Mesothelial cell of epicardium (in vitro differentiated cells): ENCODE measurements around the gene CDH13. TPM values are rescaled to one million over a fixed set of nuclear protein-coding genes. Genes with fewer than 3 reads are reported as not detected.

Experiments
- DNase-seq, 2 experiments: peaks; one replicate each; pipeline ENCODE4 v3.0.0; 2021; ENCODE audit warnings: low spot score in 2 of 2; ENCODE audit not compliant: unreplicated experiment in 2 of 2
- H3K27ac Mint-ChIP-seq: 2 replicates; pipeline ENCODE4 v1.8.0; 2021; ENCODE audit warnings: mixed read lengths
- H3K27me3 Mint-ChIP-seq: 2 replicates; pipeline ENCODE4 v1.8.0; 2021; ENCODE audit warnings: low read depth, mixed read lengths
- H3K36me3 Mint-ChIP-seq: 2 replicates; pipeline ENCODE4 v1.8.0; 2021; ENCODE audit warnings: mixed read lengths
- H3K4me1 Mint-ChIP-seq: 2 replicates; pipeline ENCODE4 v1.8.0; 2021; ENCODE audit warnings: mixed read lengths
- H3K4me3 Mint-ChIP-seq: 2 replicates; pipeline ENCODE4 v1.8.0; 2021; ENCODE audit warnings: mild to moderate bottlenecking, moderate library complexity, mixed read lengths
- H3K9me3 Mint-ChIP-seq: 2 replicates; pipeline ENCODE4 v1.8.0; 2021; ENCODE audit warnings: mixed read lengths
- total RNA-seq: library from RNA; stranded (reverse); gene quantifications from 3 replicates; pipeline ENCODE4 v1.2.1, GENCODE V29; 2021
- TF ChIP-seq, protein P1 (sequence below): fragments of 200-600 bp; sonication (generic); IDR thresholded peaks from one replicate; pipeline ENCODE4 v1.5.0; 2021; ENCODE audit warnings: antibody characterized with exemption; ENCODE audit not compliant: unreplicated experiment

CDH13 gene
- total RNA-seq, 1 donor from 2014 or later: 0.80 TPM

DNA sequence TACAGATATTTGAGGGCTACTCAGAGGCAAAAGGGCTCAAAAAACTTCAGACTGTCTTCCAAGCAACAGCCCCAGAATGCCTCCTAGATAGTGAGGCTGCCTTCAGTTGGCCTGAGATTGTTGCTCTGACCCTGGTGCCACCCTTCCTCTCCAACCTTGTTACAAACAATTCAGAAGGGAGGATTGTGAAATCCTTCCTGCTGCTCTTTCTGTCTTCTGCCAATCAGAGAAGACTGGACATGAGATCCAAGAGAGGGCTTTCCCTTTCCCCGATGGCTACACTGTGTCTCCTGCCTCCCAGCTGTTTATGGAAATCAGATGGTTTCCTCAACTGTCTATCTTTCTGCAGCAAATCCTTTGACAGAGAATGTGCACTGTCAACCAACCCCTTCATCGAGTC, 419.9 kb downstream of the CDH13 start:
- H3K27me3 Mint-ChIP-seq: no peaks in the 10 kb centered on the region
- TF ChIP-seq, protein P1, sequence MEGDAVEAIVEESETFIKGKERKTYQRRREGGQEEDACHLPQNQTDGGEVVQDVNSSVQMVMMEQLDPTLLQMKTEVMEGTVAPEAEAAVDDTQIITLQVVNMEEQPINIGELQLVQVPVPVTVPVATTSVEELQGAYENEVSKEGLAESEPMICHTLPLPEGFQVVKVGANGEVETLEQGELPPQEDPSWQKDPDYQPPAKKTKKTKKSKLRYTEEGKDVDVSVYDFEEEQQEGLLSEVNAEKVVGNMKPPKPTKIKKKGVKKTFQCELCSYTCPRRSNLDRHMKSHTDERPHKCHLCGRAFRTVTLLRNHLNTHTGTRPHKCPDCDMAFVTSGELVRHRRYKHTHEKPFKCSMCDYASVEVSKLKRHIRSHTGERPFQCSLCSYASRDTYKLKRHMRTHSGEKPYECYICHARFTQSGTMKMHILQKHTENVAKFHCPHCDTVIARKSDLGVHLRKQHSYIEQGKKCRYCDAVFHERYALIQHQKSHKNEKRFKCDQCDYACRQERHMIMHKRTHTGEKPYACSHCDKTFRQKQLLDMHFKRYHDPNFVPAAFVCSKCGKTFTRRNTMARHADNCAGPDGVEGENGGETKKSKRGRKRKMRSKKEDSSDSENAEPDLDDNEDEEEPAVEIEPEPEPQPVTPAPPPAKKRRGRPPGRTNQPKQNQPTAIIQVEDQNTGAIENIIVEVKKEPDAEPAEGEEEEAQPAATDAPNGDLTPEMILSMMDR: no peak
- no peak for DNase-seq

DNA sequence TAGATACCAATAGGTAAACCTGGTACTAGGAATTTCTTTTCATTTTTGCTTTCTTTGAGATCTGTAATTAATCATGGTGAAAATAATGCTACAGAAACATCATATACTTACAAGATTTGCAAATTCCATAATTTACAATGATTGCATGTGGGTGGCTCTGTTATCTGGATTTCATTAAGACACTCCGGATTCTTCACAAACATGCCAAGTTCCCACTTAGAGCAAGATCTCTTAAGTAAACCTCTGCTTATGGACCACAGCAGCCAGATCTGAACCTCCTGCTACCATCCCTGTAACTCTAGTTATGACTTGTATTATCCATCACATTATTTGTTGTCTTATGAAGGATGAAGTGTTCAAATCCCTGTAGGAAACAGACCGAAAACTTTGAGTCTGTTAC, 424.7 kb downstream of the CDH13 start:
- peaks cover 11% of the 10 kb centered on the region for H3K9me3 Mint-ChIP-seq
- H3K4me3 Mint-ChIP-seq: no peak overlapping the region
- no peaks in the 10 kb centered on the region for H3K27me3 Mint-ChIP-seq
- H3K27ac Mint-ChIP-seq: no peak overlapping the region
- no peaks in the 10 kb centered on the region for H3K36me3 Mint-ChIP-seq
- DNase-seq: no peak
- TF ChIP-seq, protein P1: no peak
- H3K4me1 Mint-ChIP-seq: no peaks in the 10 kb centered on the region

More for the DNA sequence above, 419.9 kb downstream of the CDH13 start:
- Mint-ChIP-seq H3K4me1 (no peaks in the 10 kb centered on the region), H3K9me3 (peaks cover 11% of the 10 kb centered on the region), H3K27ac (no peak overlapping the region), H3K4me3 (no peak overlapping the region), H3K36me3 (no peaks in the 10 kb centered on the region)

GRCh38 chr16:83054283-83054682, 427.5 kb downstream of the CDH13 start:
- TF ChIP-seq, protein P1: no peak
- no peak overlapping the region for H3K27ac Mint-ChIP-seq
- peaks cover 11% of the 10 kb centered on the region for H3K9me3 Mint-ChIP-seq
- no peak overlapping the region for H3K4me3 Mint-ChIP-seq
- DNase-seq: no peak
- H3K4me1 Mint-ChIP-seq: no peaks in the 10 kb centered on the region
- H3K27me3 Mint-ChIP-seq: no peaks in the 10 kb centered on the region
- H3K36me3 Mint-ChIP-seq: no peaks in the 10 kb centered on the region

GRCh38 chr16:83058376-83058775, 431.6 kb downstream of the CDH13 start:
- Mint-ChIP-seq H3K4me1 (no peaks in the 10 kb centered on the region), H3K27ac (no peak overlapping the region), H3K9me3 (peaks cover 3% of the 10 kb centered on the region), H3K27me3 (no peaks in the 10 kb centered on the region), H3K4me3 (no peak overlapping the region), H3K36me3 (no peaks in the 10 kb centered on the region)
- DNase-seq: no peak
- TF ChIP-seq, protein P1: no peak

GRCh38 chr16:83059237-83059636, 432.5 kb downstream of the CDH13 start:
- H3K4me3 Mint-ChIP-seq: no peak overlapping the region
- no peaks in the 10 kb centered on the region for H3K4me1 Mint-ChIP-seq
- H3K27ac Mint-ChIP-seq: no peak overlapping the region
- no peaks in the 10 kb centered on the region for H3K36me3 Mint-ChIP-seq
- no peaks in the 10 kb centered on the region for H3K27me3 Mint-ChIP-seq
- no peak for DNase-seq
- H3K9me3 Mint-ChIP-seq: peaks cover 3% of the 10 kb centered on the region
- TF ChIP-seq, protein P1: no peak

DNA sequence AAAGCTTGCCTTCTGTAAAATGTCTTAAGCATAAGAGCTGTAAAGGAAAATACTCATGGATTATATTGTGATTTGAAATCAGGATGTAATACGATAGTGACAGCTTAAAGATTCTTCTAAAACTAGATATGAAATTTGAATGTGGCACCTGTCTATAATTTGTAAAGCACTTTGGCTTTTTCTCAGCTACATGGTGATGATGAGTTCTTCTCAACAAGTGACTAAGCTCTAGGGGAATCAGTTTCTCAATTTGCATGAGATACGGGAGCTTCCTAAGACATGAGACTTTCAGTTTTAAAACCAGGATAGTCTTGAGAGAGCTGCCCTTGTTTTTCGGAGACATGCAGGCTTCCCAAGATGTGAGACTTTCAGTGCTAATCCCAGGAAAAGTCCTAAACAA, 439.2 kb downstream of the CDH13 start:
- H3K27me3 Mint-ChIP-seq: no peaks in the 10 kb centered on the region
- DNase-seq: no peak
- H3K36me3 Mint-ChIP-seq: no peaks in the 10 kb centered on the region
- H3K4me1 Mint-ChIP-seq: no peaks in the 10 kb centered on the region
- TF ChIP-seq, protein P1: no peak
- H3K27ac Mint-ChIP-seq: no peak overlapping the region
- H3K4me3 Mint-ChIP-seq: no peak overlapping the region
- H3K9me3 Mint-ChIP-seq: peaks cover 13% of the 10 kb centered on the region
